NCI-H2171 treated with DMSO at 0.1 percent for 48 hours (cell line): ENCODE results near the gene PEAK1.
A peak's percentile ranks its signal among the peaks of the same experiment; 100 is the strongest.
"Not testable (repeated sequence)": the region's sequence is repeated elsewhere in the genome, so short reads cannot be mapped to it uniquely, and the experiment has no call there.

Experiments
- DNase-seq: peaks from one replicate; lab custom pipeline; 2025; lab: John Stamatoyannopoulos, UW

Gene PEAK1

GRCh38 chr15:77420610-77421369 is 886 bp upstream of the PEAK1 start, which contains the start of gene HMG20A:
TSS of gene HMG20A (plus strand) at chr15:77420888. CDS start at chr15:77458408, 37,520 bp downstream.
- DNase-seq = peak; percentile 96

GRCh38 chr15:77418966-77419835 is 703 bp downstream of the PEAK1 start:
- peak; percentile 55 for DNase-seq

- DNase-seq = no peak
Measured at GRCh38 chr15:77418391-77418965, 1.4 kb downstream of the PEAK1 start.

- no peak for DNase-seq
Measured at GRCh38 chr15:77417602-77418001, 2.3 kb downstream of the PEAK1 start.

- DNase-seq = no peak
Measured at GRCh38 chr15:77416954-77417353, 3.0 kb downstream of the PEAK1 start.

- no peak for DNase-seq
Measured at GRCh38 chr15:77416148-77416455, 3.8 kb downstream of the PEAK1 start.

GRCh38 chr15:77415450-77416147 is 4.3 kb downstream of the PEAK1 start:
- no peak for DNase-seq

GRCh38 chr15:77414789-77415442 is 5.0 kb downstream of the PEAK1 start:
- no peak for DNase-seq

GRCh38 chr15:77413699-77414349 is 6.1 kb downstream of the PEAK1 start:
- no peak for DNase-seq

- DNase-seq = no peak
Measured at GRCh38 chr15:77412972-77413698, 6.8 kb downstream of the PEAK1 start.

GRCh38 chr15:77411619-77411976 is 8.3 kb downstream of the PEAK1 start:
- no peak for DNase-seq

GRCh38 chr15:77410701-77411618 is 8.9 kb downstream of the PEAK1 start:
- peak; percentile 85 for DNase-seq

- DNase-seq = not testable (repeated sequence)
Measured at GRCh38 chr15:77410157-77410500, 9.8 kb downstream of the PEAK1 start.

GRCh38 chr15:77409259-77410156 is 10.4 kb downstream of the PEAK1 start:
- DNase-seq = no peak

- DNase-seq = peak; percentile 89
Measured at GRCh38 chr15:77406846-77407245, 13.1 kb downstream of the PEAK1 start.

- DNase-seq = not testable (repeated sequence)
Measured at GRCh38 chr15:77406173-77406759, 13.6 kb downstream of the PEAK1 start.

- DNase-seq = no peak
Measured at GRCh38 chr15:77402740-77403379, 17.0 kb downstream of the PEAK1 start.

GRCh38 chr15:77400258-77400657 is 19.6 kb downstream of the PEAK1 start:
- DNase-seq = no peak
